Ramos (cell line): ENCODE data around the gene MYRIP.
"Not testable (repeated sequence)": the region's sequence is repeated elsewhere in the genome, so short reads cannot be mapped to it uniquely, and the experiment has no call there.

Experiments
- in situ Hi-C: fragments of 300-500 bp; cut with MboI; formaldehyde crosslinking; loops from one replicate; pipeline ENCODE4 v1.14.3; 2022; ENCODE audit warnings: low sequenced_read_pairs; ENCODE audit not compliant: unreplicated experiment

MYRIP gene

DNA sequence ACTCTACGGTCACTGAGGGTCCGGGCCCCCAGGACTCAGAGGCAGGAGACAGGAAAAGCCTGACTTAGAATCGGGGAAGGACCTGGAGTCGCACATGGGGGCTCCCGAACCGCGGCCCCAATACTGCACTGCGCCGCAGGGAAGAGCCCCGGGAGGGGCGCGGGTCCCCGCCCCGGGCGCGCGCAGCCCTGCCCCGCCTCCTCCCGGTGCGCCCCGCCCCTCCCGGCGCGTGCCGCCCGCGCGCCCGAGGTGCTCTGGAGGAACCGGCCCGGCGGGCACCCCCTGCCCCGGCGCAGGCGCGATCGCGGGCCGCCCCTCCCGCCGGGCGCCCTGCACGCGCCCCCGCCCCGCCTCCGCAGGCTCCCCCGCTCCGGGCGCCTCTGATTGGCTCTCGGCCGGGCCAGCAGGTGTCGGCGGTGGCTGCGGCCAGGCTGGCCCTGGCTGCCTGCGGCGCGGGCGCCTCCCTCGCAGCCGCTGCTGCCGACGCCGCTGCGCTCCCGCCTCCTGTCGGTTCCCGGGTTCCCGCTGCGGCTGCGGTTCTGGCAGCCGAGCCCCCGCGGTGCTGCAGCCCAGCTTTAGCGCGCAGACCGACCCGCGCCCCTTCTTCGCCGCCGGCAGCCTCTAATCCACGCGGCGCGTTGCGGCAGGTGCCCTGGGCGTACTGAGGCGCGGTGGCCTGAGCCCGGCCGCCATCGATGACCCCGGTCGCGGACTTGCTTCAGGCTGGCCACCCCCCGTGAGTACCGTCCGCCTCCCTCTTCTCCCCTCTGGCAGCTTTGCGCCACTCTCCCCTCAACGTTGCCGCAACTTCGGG is at the start of gene MYRIP:
MYRIP (plus strand) TSS at position 429 of the 814 bp plus-strand sequence. CDS start 91,208 bp downstream, outside the sequence.
- in situ Hi-C loops: no loop called here

DNA sequence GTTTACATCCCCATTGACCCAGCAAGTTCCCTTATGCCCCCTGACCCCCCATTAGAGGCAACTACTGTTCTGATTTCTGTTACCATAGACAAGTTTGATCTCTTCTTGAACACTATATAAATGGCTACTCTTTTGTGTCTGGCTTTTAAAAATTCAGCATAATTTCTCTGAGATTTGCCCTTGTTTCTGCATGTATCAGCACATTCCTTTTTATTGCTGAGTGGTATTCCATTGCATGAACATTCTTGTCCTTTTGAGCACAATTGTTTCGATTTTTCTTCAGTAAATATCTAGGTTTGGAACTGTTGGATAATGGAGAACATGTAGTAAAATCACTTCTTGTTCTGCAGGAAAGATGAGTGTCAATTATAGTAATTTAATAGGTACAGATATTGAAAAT is 49.1 kb upstream of the MYRIP start:
- in situ Hi-C loops: no loop called here

DNA sequence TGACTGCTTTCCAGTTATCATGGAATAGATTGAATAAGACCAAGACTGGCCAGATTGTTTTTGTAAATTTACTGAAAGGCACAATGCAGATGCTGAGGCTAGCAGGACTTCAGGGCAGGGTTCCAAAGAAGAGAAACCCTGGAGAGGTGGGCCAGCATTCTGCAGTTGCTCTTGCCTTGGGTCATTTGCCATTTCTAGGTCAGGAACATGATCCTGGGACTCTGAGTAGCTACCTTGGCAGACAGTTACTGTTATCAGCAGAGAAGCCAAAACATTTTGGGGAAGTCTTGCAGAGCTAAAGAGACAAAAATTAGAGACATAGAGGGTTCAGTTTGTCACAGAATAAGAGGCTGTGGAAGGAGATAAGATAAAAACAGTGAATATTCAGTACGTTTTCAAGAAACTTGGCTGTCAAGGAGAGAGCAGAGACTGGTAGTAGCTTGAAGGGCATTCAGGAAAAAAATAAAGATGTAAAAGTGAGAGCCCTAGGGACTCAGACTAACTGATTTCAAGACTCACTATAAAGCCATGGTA is 46.8 kb upstream of the MYRIP start:
- in situ Hi-C loops: no loop called here

DNA sequence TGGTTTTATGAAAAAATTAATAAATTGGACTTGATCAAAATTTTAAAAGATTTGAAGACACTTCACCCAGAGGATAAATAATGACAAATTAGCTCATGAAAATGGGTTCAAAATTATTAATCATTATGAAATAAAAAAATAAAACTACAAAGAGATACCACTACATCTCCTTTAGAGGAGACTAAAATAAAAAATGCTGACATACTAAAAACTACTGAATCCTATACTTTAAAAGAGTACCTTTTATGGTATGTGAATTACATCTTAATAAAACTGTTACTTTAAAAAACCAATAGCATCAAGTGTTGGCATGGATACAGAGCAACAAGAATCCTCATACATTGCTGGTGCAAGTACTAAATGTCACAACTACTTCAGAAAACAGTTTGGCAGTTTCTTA is 46.0 kb upstream of the MYRIP start:
- in situ Hi-C loops: no loop called here

DNA sequence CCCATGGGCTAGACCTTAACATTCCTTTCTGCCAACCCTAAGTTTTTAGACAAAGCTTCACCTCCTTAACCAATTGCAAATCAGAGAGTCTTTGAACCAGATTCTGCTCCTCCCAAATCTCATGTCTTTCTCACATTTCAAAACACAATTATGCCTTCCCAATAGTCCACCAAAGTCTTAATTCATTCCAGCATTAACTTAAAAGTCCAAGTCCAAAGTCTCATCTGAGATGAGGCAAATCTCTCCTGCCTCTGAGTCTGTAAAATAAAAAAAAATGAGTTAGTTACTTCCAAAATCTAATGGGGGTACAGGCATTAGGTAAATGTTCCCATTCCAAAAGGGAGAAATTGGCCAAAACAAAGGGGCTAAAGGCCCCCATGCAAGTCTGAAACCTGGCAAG is 43.8 kb upstream of the MYRIP start:
- in situ Hi-C loops: no loop called here

DNA sequence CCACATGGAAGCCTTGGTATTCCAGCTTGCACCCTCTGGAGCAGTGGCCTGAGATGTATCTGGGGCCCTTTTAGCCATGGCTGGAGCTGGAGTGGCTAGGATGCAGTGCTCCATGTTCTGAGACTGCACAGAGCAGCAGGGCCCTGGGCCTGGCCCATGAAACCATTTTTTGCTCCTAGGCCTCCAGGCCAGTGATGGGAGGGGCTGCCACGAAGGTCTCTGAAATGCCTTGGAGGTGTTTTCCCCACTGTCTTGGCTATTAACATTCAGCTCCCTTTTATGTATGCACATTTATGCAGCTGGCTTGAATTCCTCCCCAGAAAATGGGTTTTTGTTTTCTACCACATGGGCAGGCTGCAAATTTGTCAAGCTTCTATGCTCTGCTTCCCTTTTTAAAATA is 43.0 kb upstream of the MYRIP start:
- in situ Hi-C loops: no loop called here

DNA sequence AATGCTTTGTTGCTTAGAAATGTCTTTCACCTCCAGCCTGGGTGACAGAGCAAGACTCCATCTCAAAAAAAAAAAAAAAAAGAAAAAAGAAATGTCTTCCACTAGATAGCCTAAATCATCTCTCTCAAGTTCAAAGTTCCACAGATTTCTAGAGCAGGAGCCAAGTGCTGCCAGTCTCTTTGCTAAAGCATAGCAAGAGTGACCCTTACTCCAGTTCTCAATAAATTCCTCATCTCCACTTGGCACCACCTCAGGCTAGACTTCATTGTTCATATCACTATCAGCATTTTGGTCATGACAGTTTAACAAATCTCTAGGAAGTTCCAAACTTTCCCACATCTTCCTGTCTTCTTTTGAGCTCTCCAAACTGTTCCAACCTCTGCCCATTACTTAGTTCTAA is 42.5 kb upstream of the MYRIP start:
- in situ Hi-C loops: not testable (repeated sequence)

DNA sequence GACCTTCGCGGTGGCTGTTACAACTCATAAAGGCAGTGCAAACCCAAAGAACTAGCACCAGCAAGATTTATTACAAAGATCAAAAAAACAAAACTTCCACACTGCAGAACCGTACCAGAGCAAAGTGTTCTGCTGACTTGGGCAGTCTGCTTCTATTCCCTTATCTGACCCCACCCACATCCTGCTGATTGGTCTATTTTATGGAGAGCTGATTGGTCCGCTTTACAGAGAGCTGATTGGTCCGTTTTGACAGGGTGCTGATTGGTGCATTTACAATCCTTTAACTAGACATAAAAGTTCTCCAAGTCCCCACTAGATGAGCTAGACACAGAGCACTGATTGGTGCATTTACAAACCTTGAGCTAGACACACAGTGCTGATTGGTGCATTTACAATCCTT is 31.2 kb upstream of the MYRIP start:
- in situ Hi-C loops: not testable (repeated sequence)

DNA sequence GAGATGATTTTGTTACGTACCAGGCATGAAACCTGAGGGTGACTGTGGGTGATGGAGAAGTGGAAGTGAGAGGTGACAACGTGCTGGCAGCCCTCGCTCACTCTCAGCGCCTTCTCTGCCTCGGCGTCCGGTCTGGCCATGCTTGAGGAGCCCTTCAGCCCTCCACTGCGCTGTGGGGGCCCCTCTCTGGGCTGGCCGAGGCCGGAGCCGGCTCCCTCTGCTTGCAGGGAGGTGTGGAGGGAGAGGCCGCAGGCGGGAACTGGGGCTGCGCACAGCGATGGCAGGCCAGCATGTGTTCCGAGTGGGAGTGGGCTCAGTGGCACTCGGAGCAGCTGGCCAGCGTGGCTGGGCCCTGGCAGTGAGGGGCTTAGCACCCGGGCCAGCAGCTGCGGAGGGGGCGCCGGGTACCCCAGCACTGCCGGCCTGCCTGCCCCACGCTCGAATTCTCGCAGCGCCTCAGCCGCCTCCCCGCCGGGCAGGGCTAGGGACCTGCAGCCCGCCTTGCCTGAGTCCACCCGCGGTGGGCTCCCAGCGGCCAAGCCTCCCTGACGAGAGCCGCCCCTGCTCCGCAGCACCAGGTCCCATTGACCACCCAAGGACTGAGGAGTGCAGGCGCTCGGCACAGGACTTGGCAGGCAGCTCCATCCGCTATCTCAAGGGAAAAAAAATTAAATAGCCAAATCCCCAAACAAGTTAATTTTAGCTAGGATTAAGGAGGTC is 29.7 kb upstream of the MYRIP start:
- in situ Hi-C loops: no loop called here

DNA sequence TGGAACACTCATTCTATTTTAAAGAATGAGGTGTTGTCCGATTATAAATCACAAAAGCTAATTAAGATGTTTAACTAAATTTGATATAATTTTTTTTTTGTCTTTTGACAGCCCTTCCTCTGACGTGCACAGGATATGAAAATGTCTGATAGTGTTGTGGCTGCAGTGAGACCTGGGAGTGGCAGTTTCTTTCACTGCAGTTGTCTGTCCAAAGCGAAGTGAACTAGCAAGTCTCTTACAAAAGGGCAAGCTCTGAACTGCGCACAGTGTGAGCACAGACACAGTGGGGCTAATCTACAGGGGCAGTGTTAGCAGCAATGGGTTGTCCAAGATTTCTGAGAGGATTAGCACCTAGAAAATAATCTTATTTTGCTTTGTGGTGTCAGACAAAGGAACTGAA is 29.1 kb upstream of the MYRIP start:
- in situ Hi-C loops: no loop called here

DNA sequence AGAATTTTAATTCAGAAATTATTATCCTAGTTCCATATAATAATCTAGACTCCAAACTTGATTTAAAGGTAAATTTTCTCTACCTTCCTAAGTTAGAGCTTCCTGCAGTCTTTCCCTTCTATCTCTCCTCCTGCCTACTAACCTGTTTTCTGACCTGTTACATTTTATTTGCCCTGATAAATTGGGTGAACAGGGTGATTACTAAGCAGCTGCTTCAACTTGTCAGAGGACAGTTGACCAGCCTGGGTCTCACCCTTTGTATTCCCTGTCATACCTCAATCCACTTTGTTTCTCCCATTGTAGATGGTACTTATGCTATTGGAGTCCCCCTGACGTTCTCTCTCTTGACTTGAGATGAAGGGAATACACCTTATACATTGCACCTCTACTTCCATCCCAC is 28.4 kb upstream of the MYRIP start:
- in situ Hi-C loops: no loop called here

DNA sequence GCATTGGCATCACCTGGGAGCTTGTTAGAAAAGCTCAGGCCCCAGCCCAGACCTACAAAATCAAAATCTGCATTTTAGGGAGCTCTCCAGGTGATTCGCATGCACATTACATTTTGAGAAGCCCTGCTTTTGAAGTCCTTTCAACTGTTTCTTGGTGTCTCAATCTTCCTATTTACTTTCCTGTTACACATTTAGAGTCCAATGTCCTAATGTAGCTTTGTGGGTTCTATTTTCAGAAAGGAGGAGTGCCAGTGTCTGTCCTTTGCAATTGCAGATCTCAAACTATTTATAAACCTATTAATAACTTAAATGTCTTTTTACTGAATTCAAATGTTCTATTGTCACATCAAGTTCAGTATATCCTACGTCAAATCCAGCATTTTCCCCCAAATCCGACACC is 27.8 kb upstream of the MYRIP start:
- in situ Hi-C loops: no loop called here

DNA sequence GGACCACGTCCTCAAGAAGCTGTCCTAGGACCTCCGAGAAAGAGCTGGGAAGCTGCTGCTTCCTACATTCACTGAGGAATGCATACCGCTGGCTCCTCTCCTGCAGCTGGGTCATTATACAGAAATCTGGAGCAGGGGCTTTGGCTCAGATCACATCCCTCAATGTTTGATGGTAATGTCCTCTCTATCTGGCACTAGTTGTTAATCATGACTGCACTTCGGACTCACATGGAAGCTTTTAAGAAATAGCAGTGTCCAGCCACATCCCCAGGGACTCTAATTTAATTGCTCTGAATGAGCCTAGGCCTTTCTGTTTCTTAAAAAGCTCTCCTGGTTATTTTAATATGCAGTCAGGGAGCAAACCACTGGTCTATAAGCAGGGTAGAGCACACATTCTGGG is 25.7 kb upstream of the MYRIP start:
- in situ Hi-C loops: no loop called here

DNA sequence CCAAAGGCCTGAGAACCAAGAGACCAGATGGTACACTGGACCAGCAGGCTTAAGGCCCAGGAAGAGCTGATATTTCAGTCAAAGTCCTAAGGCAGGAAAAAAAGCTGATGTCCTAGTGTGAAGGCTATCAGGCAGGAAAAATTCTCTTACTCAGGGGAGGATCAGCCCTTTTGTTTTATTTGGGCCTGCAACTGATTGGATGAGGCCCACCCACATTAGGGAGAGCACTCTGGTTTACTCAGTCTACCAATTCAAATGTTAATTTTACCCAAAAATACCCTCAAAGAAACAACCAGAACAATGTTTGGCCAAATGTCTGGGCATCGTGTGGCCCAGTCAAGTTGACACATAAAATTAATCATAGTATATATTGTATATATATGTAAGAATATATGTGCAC is 24.5 kb upstream of the MYRIP start:
- in situ Hi-C loops: no loop called here

DNA sequence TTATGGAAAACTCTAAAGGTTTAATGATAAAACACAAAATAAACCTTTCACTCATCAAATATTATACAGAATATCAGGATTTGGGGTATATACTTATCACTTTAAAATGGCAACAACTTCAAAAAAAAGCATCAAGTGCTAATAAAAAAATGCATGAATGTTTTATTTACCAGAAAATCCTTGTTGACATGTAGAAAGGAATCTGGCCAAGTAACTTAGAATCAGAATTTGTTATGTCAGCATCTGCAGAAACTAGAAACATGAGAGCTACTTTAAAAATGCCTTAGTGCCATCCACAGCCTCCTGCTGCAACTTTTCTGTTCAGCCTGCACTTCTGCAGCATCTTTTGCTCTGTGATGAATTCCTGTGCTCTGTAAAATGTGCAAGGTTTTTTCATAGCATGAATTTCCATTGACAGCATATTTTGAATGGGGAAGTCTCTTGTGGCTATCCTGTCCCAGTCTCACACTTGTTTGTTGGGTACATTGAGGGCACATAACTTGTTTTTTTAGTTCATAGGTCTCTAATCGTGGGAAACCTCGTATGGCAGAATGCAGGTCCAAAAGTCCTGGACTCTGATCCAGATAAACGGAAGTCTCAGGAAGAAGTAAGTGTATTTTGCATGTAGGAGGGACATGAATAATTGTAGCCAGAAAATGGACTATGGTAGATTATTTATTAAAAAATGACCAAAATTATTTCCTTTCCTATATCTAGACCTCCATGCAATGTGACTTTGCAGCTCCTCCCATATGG is 21.1 kb upstream of the MYRIP start:
- in situ Hi-C loops: no loop called here

DNA sequence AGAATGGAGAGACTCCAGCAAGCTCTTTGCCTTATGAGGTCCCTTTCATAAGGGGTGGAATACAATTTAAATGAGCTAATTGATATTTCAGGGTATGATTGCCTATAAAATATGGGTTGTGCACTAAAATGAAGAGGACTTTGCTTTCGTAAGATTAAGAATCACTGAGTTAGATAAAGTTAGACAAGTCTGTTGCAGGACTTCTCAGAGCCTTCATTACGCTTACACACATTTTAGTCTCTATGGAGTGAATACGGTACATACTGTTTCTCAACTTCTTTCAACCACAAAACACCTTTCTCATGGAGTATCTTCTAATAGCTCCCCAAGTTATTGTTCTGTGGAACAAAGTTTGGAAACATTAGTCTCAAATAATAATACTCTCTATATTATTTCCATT is 17.8 kb upstream of the MYRIP start:
- in situ Hi-C loops: no loop called here

DNA sequence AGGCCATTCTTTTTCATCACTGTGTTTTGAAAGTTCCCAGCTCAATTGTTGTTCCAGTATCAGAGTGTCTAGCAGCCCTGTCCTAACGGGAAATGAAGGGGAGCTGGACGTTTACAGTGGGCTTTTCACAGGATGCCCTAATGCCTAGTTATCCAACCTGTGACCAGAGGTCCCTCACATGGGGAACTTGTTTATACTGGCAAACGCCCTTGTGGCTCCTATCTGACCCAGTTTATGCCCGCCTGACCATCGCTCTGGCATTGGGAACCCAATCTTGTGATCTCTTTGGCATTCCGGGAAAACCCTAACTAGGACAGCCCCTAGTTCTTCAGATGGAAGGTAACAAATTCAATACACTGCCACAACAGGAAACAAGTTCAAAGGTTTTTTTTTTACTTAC is 14.5 kb upstream of the MYRIP start:
- in situ Hi-C loops: no loop called here

DNA sequence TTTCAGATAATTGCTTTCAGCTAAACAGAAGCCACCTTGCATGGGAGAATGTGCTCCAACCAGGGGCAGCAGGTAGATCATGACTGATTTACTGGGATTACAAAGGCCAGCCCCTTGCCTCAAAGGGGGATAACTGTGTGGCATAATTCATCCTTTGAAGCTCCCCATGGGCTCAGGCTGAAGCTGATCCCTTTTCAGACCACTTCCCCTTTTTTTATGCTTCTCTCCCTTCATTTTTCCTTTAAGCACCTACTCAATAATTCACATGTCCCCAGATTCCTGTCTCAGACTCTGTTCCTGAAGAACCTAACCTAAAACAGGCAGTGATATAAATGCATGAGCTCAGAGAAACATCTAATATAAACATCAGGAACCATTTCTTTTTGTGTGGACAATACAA is 8.2 kb upstream of the MYRIP start:
- in situ Hi-C loops: no loop called here

DNA sequence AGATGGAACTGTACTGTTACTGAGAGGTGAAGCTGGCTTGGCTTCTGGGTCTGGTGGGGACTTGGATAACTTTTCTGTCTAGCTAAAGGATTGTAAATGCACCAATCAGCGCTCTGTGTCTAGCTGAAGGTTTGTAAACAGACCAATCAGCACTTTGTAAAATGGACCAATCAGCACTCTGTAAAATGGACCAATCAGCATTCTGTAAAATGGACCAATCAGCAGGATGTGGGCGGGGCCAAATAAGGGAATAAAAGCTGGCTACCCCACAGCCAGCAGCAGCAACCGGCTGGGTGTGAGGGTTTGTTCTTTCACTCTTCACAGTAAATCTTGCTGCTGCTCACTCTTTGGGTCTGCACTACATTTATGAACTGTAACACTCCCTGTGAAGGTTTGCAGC is 6.9 kb upstream of the MYRIP start:
- in situ Hi-C loops: not testable (repeated sequence)

DNA sequence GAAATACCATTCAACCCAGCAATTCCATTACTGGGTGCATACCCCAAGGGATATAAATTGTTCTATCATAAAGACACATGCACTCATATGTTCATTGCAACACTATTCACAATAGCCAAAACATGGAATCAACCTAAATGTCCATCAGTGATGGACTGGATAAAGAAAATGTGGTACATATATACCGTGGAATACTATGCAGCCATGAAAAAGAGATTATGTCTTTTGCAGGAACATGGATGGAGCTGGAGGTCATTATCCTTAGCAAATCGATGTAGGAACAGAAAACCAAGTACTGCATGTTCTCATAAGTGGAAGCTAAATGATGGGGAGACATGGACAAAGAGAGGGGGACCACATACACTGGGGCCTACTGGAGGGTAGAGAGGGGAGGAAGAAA is 5.5 kb upstream of the MYRIP start:
- in situ Hi-C loops: no loop called here

DNA sequence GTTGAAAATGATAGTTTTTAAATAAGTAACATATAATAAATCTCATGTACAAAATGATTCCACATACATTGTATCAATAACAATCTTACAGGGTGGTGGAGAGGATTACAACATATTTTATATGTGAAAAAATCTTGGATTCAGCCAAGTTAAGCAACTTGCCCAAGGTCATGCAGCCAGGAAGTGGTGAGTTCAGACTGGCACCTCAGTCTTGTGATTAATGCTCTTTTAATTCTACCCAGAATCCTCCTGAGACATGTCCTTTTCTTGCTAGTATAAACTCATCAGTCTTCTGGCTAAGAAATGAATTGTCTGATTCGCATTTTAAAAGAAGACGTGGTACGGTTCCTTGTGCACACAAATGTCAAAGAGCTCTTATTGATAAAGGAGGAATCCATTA is 4.5 kb upstream of the MYRIP start:
- in situ Hi-C loops: no loop called here
